ENCODE measurements around the gene MYBPC3. TPM values are rescaled to one million over a fixed set of nuclear protein-coding genes. Genes with fewer than 3 reads are reported as not detected.

Gene MYBPC3
- total RNA-seq, 1 donor from 2014 or later = not detected

- H3K27me3 ChIP-seq (ENCODE audit: control insufficient read depth, insufficient read depth, low read length) = no peaks in the 10 kb centered on the region
- DNase-seq (ENCODE audit: low read depth) = no peak
- peaks cover 5% of the 10 kb centered on the region for H3K36me3 ChIP-seq (ENCODE audit: control insufficient read depth, insufficient read depth, low read length)
- TF ChIP-seq, protein P1, sequence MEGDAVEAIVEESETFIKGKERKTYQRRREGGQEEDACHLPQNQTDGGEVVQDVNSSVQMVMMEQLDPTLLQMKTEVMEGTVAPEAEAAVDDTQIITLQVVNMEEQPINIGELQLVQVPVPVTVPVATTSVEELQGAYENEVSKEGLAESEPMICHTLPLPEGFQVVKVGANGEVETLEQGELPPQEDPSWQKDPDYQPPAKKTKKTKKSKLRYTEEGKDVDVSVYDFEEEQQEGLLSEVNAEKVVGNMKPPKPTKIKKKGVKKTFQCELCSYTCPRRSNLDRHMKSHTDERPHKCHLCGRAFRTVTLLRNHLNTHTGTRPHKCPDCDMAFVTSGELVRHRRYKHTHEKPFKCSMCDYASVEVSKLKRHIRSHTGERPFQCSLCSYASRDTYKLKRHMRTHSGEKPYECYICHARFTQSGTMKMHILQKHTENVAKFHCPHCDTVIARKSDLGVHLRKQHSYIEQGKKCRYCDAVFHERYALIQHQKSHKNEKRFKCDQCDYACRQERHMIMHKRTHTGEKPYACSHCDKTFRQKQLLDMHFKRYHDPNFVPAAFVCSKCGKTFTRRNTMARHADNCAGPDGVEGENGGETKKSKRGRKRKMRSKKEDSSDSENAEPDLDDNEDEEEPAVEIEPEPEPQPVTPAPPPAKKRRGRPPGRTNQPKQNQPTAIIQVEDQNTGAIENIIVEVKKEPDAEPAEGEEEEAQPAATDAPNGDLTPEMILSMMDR (IDR thresholded peaks at IDR 0.05; ENCODE audit: insufficient read depth, low read length, poor library complexity, severe bottlenecking) = no peak
- H3K4me3 ChIP-seq (ENCODE audit: low read depth, low read length) = no peak overlapping the region
Observed at GRCh38 chr11:47285969-47286770, 66.3 kb downstream of the MYBPC3 start.

GRCh38 chr11:47284151-47284550 is 68.4 kb downstream of the MYBPC3 start:
- TF ChIP-seq, protein P1 (IDR thresholded peaks at IDR 0.05; ENCODE audit: insufficient read depth, low read length, poor library complexity, severe bottlenecking) = no peak
- H3K4me3 ChIP-seq (ENCODE audit: low read depth, low read length) = no peak overlapping the region
- no peak for DNase-seq (ENCODE audit: low read depth)
- no peaks in the 10 kb centered on the region for H3K27me3 ChIP-seq (ENCODE audit: control insufficient read depth, insufficient read depth, low read length)
- peaks cover 5% of the 10 kb centered on the region for H3K36me3 ChIP-seq (ENCODE audit: control insufficient read depth, insufficient read depth, low read length)

GRCh38 chr11:47282462-47282861 is 70.0 kb downstream of the MYBPC3 start:
- peaks cover 7% of the 10 kb centered on the region for H3K36me3 ChIP-seq (ENCODE audit: control insufficient read depth, insufficient read depth, low read length)
- no peak for DNase-seq (ENCODE audit: low read depth)
- TF ChIP-seq, protein P1 (IDR thresholded peaks at IDR 0.05; ENCODE audit: insufficient read depth, low read length, poor library complexity, severe bottlenecking) = no peak
- no peak overlapping the region for H3K4me3 ChIP-seq (ENCODE audit: low read depth, low read length)
- H3K27me3 ChIP-seq (ENCODE audit: control insufficient read depth, insufficient read depth, low read length) = no peaks in the 10 kb centered on the region

Other genes starting within 250 kb of the MYBPC3 start
- 95.7 and 106 TPM in 2 replicates for gene ARFGAP2, start 175.8 kb downstream of the MYBPC3 start, total RNA-seq
- 37.9 and 57.4 TPM in 2 replicates for gene PACSIN3, start 166.3 kb downstream of the MYBPC3 start, total RNA-seq
- gene DDB2, start 137.7 kb downstream of the MYBPC3 start, total RNA-seq = 24.8 and 34.7 TPM in 2 replicates
- 51.6 and 57.1 TPM in 2 replicates for gene ACP2, start 103.9 kb downstream of the MYBPC3 start, total RNA-seq
- gene NR1H3, start 94.7 kb downstream of the MYBPC3 start, total RNA-seq = 3.8 and 7.3 TPM in 2 replicates
- 18.5 and 20.2 TPM in 2 replicates for gene MADD, start 82.6 kb downstream of the MYBPC3 start, total RNA-seq
- gene SPI1, start 25.8 kb upstream of the MYBPC3 start, total RNA-seq = 0.14 TPM in 1 of 2 replicates, not detected in the other
- gene SLC39A13, start 55.9 kb upstream of the MYBPC3 start, total RNA-seq = 113 and 117 TPM in 2 replicates
- 115 and 126 TPM in 2 replicates for gene PSMC3, start 73.7 kb upstream of the MYBPC3 start, total RNA-seq
- 0.14 and 0.21 TPM in 2 replicates for gene RAPSN, start 96.4 kb upstream of the MYBPC3 start, total RNA-seq
- gene CELF1, start 200.4 kb upstream of the MYBPC3 start, total RNA-seq = 76.3 and 90.6 TPM in 2 replicates
- gene PTPMT1, start 212.9 kb upstream of the MYBPC3 start, total RNA-seq = 141 and 166 TPM in 2 replicates
- gene KBTBD4, start 226.3 kb upstream of the MYBPC3 start, total RNA-seq = 19.6 and 21.5 TPM in 2 replicates
- 71.3 and 84.5 TPM in 2 replicates for gene NDUFS3, start 226.4 kb upstream of the MYBPC3 start, total RNA-seq
- not detected in 2 replicates for gene FAM180B, start 234.0 kb upstream of the MYBPC3 start, total RNA-seq
- 2.1 and 7.1 TPM in 2 replicates for gene C1QTNF4, start 241.7 kb upstream of the MYBPC3 start, total RNA-seq

Measured in kidney epithelial cell (primary cell).